Activated CD4-positive, alpha-beta T cell treated with anti-CD3 and anti-CD28 coated beads, Interleukin-2, amount 50 U/mL, for 1 hour (primary cell): ENCODE data around the gene HTT.

Experiments
- DNase-seq: peaks from one replicate; pipeline ENCODE4 v3.0.0-alpha.2; 2020

The HTT gene

GRCh38 chr4:3177905-3178304 is 103.4 kb downstream of the HTT start:
- no peak for DNase-seq

GRCh38 chr4:3178351-3178750 is 103.9 kb downstream of the HTT start:
- DNase-seq: no peak

- DNase-seq: no peak
These were observed 104.7 kb downstream of the HTT start for GRCh38 chr4:3179126-3179706.

GRCh38 chr4:3183008-3183407 is 108.5 kb downstream of the HTT start:
- DNase-seq: no peak

- no peak for DNase-seq
These were observed 110.2 kb downstream of the HTT start for GRCh38 chr4:3184725-3185124.

- no peak for DNase-seq
These were observed 112.1 kb downstream of the HTT start for GRCh38 chr4:3186609-3187008.

GRCh38 chr4:3188118-3188517 is 113.6 kb downstream of the HTT start:
- no peak for DNase-seq

- no peak for DNase-seq
These were observed 115.0 kb downstream of the HTT start for GRCh38 chr4:3189459-3189858.

- DNase-seq: no peak
These were observed 116.1 kb downstream of the HTT start for GRCh38 chr4:3190549-3190948.

GRCh38 chr4:3192188-3192587 is 117.7 kb downstream of the HTT start:
- no peak for DNase-seq

GRCh38 chr4:3192827-3193226 is 118.3 kb downstream of the HTT start:
- no peak for DNase-seq

GRCh38 chr4:3193531-3194203 is 119.2 kb downstream of the HTT start:
- no peak for DNase-seq

- no peak for DNase-seq
These were observed 122.3 kb downstream of the HTT start for GRCh38 chr4:3196670-3197359.

GRCh38 chr4:3197366-3198105 is 123.1 kb downstream of the HTT start:
- no peak for DNase-seq

- no peak for DNase-seq
These were observed 124.4 kb downstream of the HTT start for GRCh38 chr4:3198906-3199305.

GRCh38 chr4:3199653-3200422 is 125.4 kb downstream of the HTT start:
- DNase-seq: no peak

GRCh38 chr4:3200423-3201090 is 126.1 kb downstream of the HTT start:
- no peak for DNase-seq

GRCh38 chr4:3201718-3202702 is 127.5 kb downstream of the HTT start:
- DNase-seq: peak; percentile 59

GRCh38 chr4:3202836-3203820 is 128.6 kb downstream of the HTT start:
- DNase-seq: no peak

- no peak for DNase-seq
These were observed 129.5 kb downstream of the HTT start for GRCh38 chr4:3203971-3204431.
